H9 (cell line): ENCODE results near the gene ITGA1. TPM values are rescaled to one million over a fixed set of nuclear protein-coding genes. Genes with fewer than 3 reads are reported as not detected.

Source experiments
- DNase-seq: peaks from one replicate; pipeline ENCODE4 v3.0.0-alpha.2; 2017
- H2AFZ ChIP-seq: one replicate; pipeline ENCODE4 v1.6.1; 2013; ENCODE audit warnings: mild to moderate bottlenecking, low read length, control low read depth, moderate library complexity
- H2AK5ac ChIP-seq: 2 replicates; pipeline ENCODE4 v1.6.1; 2013; ENCODE audit warnings: low read length, control low read depth, mixed read lengths; ENCODE audit not compliant: insufficient read length
- H2BK120ac ChIP-seq: one replicate; pipeline ENCODE4 v1.6.1; 2013; ENCODE audit warnings: low read depth, mild to moderate bottlenecking, low read length, control low read depth, inconsistent platforms; ENCODE audit not compliant: poor library complexity, severe bottlenecking
- H2BK12ac ChIP-seq: 2 replicates; pipeline ENCODE4 v1.6.1; 2013; ENCODE audit warnings: low read length, control low read depth, mixed read lengths, low read depth; ENCODE audit not compliant: insufficient read length
- H2BK15ac ChIP-seq: 2 replicates; pipeline ENCODE4 v1.6.1; 2013; ENCODE audit warnings: low read depth, low read length, control low read depth
- H2BK20ac ChIP-seq: one replicate; pipeline ENCODE4 v1.6.1; 2013; ENCODE audit warnings: low read depth, mild to moderate bottlenecking, low read length, control low read depth, inconsistent platforms; ENCODE audit not compliant: poor library complexity, severe bottlenecking
- H2BK5ac ChIP-seq: 2 replicates; pipeline ENCODE4 v1.6.1; 2013; ENCODE audit warnings: low read length, control low read depth, mixed read lengths; ENCODE audit not compliant: insufficient read length
- H3K14ac ChIP-seq: 2 replicates; pipeline ENCODE4 v1.6.1; 2013; ENCODE audit warnings: low read length, control low read depth; ENCODE audit not compliant: insufficient read depth
- H3K18ac ChIP-seq: 2 replicates; pipeline ENCODE4 v1.6.1; 2013; ENCODE audit warnings: low read depth, mild to moderate bottlenecking, mixed read lengths, low read length, control low read depth; ENCODE audit not compliant: insufficient read length
- H3K23ac ChIP-seq: 2 replicates; pipeline ENCODE4 v1.6.1; 2013; ENCODE audit warnings: low read length, control low read depth, mixed read lengths, low read depth; ENCODE audit not compliant: insufficient read length
- H3K23me2 ChIP-seq: 2 replicates; pipeline ENCODE4 v1.6.1; 2013; ENCODE audit warnings: low read depth, mild to moderate bottlenecking, mixed read lengths, low read length, control low read depth; ENCODE audit not compliant: insufficient read length, poor library complexity, severe bottlenecking
- H3K27ac ChIP-seq: 2 replicates; pipeline ENCODE4 v1.5.1; 2013; ENCODE audit warnings: low read length, control low read depth, mixed read lengths, low read depth; ENCODE audit not compliant: insufficient read length
- H3K27me3 ChIP-seq: 2 replicates; pipeline ENCODE4 v1.6.1; 2013; ENCODE audit warnings: low read length, control low read depth, inconsistent platforms; ENCODE audit not compliant: insufficient read depth
- H3K4ac ChIP-seq: 2 replicates; pipeline ENCODE4 v1.6.1; 2013; ENCODE audit warnings: low read depth, mild to moderate bottlenecking, control low read depth, inconsistent platforms, low read length, moderate library complexity
- H3K4me1 ChIP-seq: 2 replicates; pipeline ENCODE4 v1.6.1; 2013; ENCODE audit warnings: low read length, control low read depth, inconsistent platforms; ENCODE audit not compliant: insufficient read depth
- H3K4me2 ChIP-seq: 2 replicates; pipeline ENCODE4 v1.6.1; 2013; ENCODE audit warnings: low read length, control low read depth, mixed read lengths; ENCODE audit not compliant: insufficient read length, insufficient read depth
- H3K56ac ChIP-seq: 2 replicates; pipeline ENCODE4 v1.6.1; 2013; ENCODE audit warnings: low read depth, mild to moderate bottlenecking, mixed read lengths, low read length, control low read depth; ENCODE audit not compliant: insufficient read length
- H3K79me1 ChIP-seq: 2 replicates; pipeline ENCODE4 v1.6.1; 2013; ENCODE audit warnings: low read depth, mild to moderate bottlenecking, moderate library complexity, low read length, control low read depth, inconsistent platforms; ENCODE audit not compliant: insufficient read depth, poor library complexity, severe bottlenecking
- H3K79me2 ChIP-seq: 2 replicates; pipeline ENCODE4 v1.6.1; 2013; ENCODE audit warnings: low read length, control low read depth, inconsistent platforms; ENCODE audit not compliant: insufficient read depth
- H3K9ac ChIP-seq: 2 replicates; pipeline ENCODE4 v1.6.1; 2013; ENCODE audit warnings: low read length, control low read depth, mixed read lengths; ENCODE audit not compliant: insufficient read length; ENCODE audit errors: extremely low read depth
- H3K9me3 ChIP-seq: one replicate; pipeline ENCODE4 v1.6.1; 2013; ENCODE audit warnings: low read depth, low read length, inconsistent platforms; ENCODE audit not compliant: control insufficient read depth
- H3T11ph ChIP-seq: one replicate; pipeline ENCODE4 v1.6.1; 2013; ENCODE audit warnings: mild to moderate bottlenecking, low read length, control low read depth, inconsistent platforms
- H4K20me1 ChIP-seq: one replicate; pipeline ENCODE4 v1.6.1; 2013; ENCODE audit not compliant: control insufficient read depth, insufficient read length, insufficient read depth
- H4K5ac ChIP-seq: 2 replicates; pipeline ENCODE4 v1.6.1; 2013; ENCODE audit warnings: low read depth, mild to moderate bottlenecking, mixed read lengths, low read length, control low read depth; ENCODE audit not compliant: insufficient read length
- H4K8ac ChIP-seq: replicated peaks from 2 replicates; pipeline ENCODE4 v1.6.1; 2013; ENCODE audit warnings: low read length, control low read depth, mixed read lengths, low read depth; ENCODE audit not compliant: insufficient read length
- H4K91ac ChIP-seq: 2 replicates; pipeline ENCODE4 v1.6.1; 2013; ENCODE audit warnings: low read depth, mild to moderate bottlenecking, moderate library complexity, mixed read lengths, low read length, control low read depth; ENCODE audit not compliant: insufficient read length
- H3K27ac Mint-ChIP-seq, 3 experiments: 2 replicates in 2 of 3; 3 replicates in 1 of 3; pipeline ENCODE4 v1.8.0; 2020 to 2021; ENCODE audit warnings: mixed read lengths in 3 of 3, mild to moderate bottlenecking in 1 of 3, moderate library complexity in 1 of 3
- H3K27me3 Mint-ChIP-seq: 2 replicates; pipeline ENCODE4 v1.8.0; 2021; ENCODE audit warnings: low read depth, mild to moderate bottlenecking, moderate library complexity, mixed read lengths
- H3K36me3 Mint-ChIP-seq, 3 experiments: 2 replicates in 2 of 3; 3 replicates in 1 of 3; pipeline ENCODE4 v1.8.0; 2020 to 2021; ENCODE audit warnings: low read depth in 3 of 3, mixed read lengths in 3 of 3; ENCODE audit not compliant: insufficient read depth in 1 of 3
- H3K4me1 Mint-ChIP-seq, 2 experiments: 2 replicates each; pipeline ENCODE4 v1.8.0; 2020; ENCODE audit warnings: mixed read lengths in 2 of 2
- H3K4me3 Mint-ChIP-seq, 2 experiments: 2 replicates in 1 of 2; 3 replicates in 1 of 2; pipeline ENCODE4 v1.8.0; 2020 to 2021; ENCODE audit warnings: mild to moderate bottlenecking in 2 of 2, mixed read lengths in 2 of 2, moderate library complexity in 1 of 2
- H3K9me3 Mint-ChIP-seq, 2 experiments: 2 replicates in 1 of 2; 3 replicates in 1 of 2; pipeline ENCODE4 v1.8.0; 2020; ENCODE audit warnings: mild to moderate bottlenecking in 2 of 2, mixed read lengths in 2 of 2, moderate library complexity in 1 of 2
- WGBS: extraction: QIAGEN DNeasy Blood & Tissue Kit; methylation state at CpG from one replicate; pipeline ENCODE4 v1.1.7; 2013; ENCODE audit warnings: missing lambda C conversion rate, low lambda C conversion rate, mixed read lengths; ENCODE audit not compliant: insufficient read length; ENCODE audit errors: extremely low coverage; 5-methylcytosine and 5-hydroxymethylcytosine counted together
- total RNA-seq: library from RNA; stranded (reverse); gene quantifications from 2 replicates; pipeline ENCODE4 v1.2.1, GENCODE V29; 2021
- TF ChIP-seq, protein P1 (sequence below): fragments of 200-600 bp; sonication (generic); conservative IDR thresholded peaks from 3 replicates; pipeline ENCODE4 v1.8.0; 2021; ENCODE audit warnings: antibody characterized with exemption, mild to moderate bottlenecking

ITGA1 gene
- total RNA-seq, 1 experiment from 2014 or later: 3.9 TPM

DNA sequence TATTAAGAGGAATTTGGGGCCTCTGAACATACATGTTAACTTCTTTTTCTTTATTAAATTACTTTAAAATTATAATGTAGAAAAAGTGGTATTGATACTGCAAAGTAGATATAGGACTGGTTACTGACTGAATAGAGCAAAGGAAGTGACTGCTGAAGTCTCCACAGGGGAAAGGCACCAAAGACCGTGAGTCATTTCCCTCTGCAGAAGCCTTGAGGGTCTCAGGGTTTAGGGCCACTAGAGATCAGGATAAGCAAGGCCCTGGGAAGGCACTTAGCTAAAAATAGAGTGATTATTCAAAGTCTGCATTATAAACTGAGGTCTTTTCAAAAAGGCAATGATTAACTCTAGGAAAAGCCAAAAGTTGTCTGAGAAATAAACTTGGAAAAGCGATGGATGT is 44.7 kb upstream of the ITGA1 start:
- no peaks in the 10 kb centered on the region for H3K79me1 ChIP-seq

More for the DNA sequence above, 44.7 kb upstream of the ITGA1 start:
- no peak overlapping the region for H2BK20ac ChIP-seq
- no peak overlapping the region for H2BK120ac ChIP-seq
- TF ChIP-seq, protein P1, sequence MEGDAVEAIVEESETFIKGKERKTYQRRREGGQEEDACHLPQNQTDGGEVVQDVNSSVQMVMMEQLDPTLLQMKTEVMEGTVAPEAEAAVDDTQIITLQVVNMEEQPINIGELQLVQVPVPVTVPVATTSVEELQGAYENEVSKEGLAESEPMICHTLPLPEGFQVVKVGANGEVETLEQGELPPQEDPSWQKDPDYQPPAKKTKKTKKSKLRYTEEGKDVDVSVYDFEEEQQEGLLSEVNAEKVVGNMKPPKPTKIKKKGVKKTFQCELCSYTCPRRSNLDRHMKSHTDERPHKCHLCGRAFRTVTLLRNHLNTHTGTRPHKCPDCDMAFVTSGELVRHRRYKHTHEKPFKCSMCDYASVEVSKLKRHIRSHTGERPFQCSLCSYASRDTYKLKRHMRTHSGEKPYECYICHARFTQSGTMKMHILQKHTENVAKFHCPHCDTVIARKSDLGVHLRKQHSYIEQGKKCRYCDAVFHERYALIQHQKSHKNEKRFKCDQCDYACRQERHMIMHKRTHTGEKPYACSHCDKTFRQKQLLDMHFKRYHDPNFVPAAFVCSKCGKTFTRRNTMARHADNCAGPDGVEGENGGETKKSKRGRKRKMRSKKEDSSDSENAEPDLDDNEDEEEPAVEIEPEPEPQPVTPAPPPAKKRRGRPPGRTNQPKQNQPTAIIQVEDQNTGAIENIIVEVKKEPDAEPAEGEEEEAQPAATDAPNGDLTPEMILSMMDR: no peak
- no peak overlapping the region for H4K5ac ChIP-seq
- WGBS: no CpG with 5 or more reads among the region's 2 CpGs
- H3K27ac Mint-ChIP-seq: 0 out of 7 replicates have a peak overlapping the region, but pooled peaks of 1 of the 3 experiments have one; percentile 2
- H3K9ac ChIP-seq: no peak overlapping the region
- H3K4me2 ChIP-seq: no peak overlapping the region
- no peak overlapping the region for H2AFZ ChIP-seq
- no peak overlapping the region for H2BK12ac ChIP-seq
- H3K18ac ChIP-seq: no peak overlapping the region
- no peaks in the 10 kb centered on the region for H3K27me3 ChIP-seq
- H3T11ph ChIP-seq: no peak overlapping the region
- no peak overlapping the region for H2BK5ac ChIP-seq
- H3K9me3 ChIP-seq: no peaks in the 10 kb centered on the region
- H4K8ac ChIP-seq: no peak overlapping the region
- no peaks in the 10 kb centered on the region for H3K23me2 ChIP-seq
- no peak for DNase-seq
- H3K79me2 ChIP-seq: no peaks in the 10 kb centered on the region
- no peaks in the 10 kb centered on the region for H3K4me1 ChIP-seq
- no peaks in the 10 kb centered on the region for H3K4me1 Mint-ChIP-seq
- no peak overlapping the region for H2AK5ac ChIP-seq
- H3K27me3 Mint-ChIP-seq: no peaks in the 10 kb centered on the region
- H3K9me3 Mint-ChIP-seq: no peaks in the 10 kb centered on the region
- no peak overlapping the region for H3K56ac ChIP-seq
- no peak overlapping the region for H3K4me3 Mint-ChIP-seq
- no peak overlapping the region for H3K14ac ChIP-seq
- H3K27ac ChIP-seq: no peak overlapping the region
- H4K20me1 ChIP-seq: no peaks in the 10 kb centered on the region
- H3K23ac ChIP-seq: no peak overlapping the region
- H2BK15ac ChIP-seq: no peak overlapping the region
- H3K4ac ChIP-seq: no peak overlapping the region
- no peaks in the 10 kb centered on the region for H3K36me3 Mint-ChIP-seq
- H4K91ac ChIP-seq: no peak overlapping the region
